SKM-1 (cell line): ENCODE data around the gene CEP170B.
"Not testable (repeated sequence)": the region's sequence is repeated elsewhere in the genome, so short reads cannot be mapped to it uniquely, and the experiment has no call there.

Source experiments
- DNase-seq: peaks from one replicate; lab custom pipeline; 2025; ENCODE audit not compliant: unreplicated experiment; lab: John Stamatoyannopoulos, UW

The CEP170B gene

GRCh38 chr14:104903990-104904389, 38.9 kb downstream of the CEP170B start:
- DNase-seq, result no peak

GRCh38 chr14:104904650-104905578, 39.8 kb downstream of the CEP170B start:
- not testable (repeated sequence) for DNase-seq

- not testable (repeated sequence) for DNase-seq
Measured at GRCh38 chr14:104905579-104905933, 40.5 kb downstream of the CEP170B start.

- no peak for DNase-seq
Measured at GRCh38 chr14:104908303-104908702, 43.2 kb downstream of the CEP170B start.

GRCh38 chr14:104912053-104912452, 47.0 kb downstream of the CEP170B start:
- no peak for DNase-seq

GRCh38 chr14:104913435-104913834, 48.4 kb downstream of the CEP170B start:
- DNase-seq, result no peak

- DNase-seq, result no peak
Measured at GRCh38 chr14:104917116-104917515, 52.0 kb downstream of the CEP170B start.

GRCh38 chr14:104917993-104918392, 52.9 kb downstream of the CEP170B start:
- no peak for DNase-seq

- not testable (repeated sequence) for DNase-seq
Measured at GRCh38 chr14:104919152-104919992, 54.3 kb downstream of the CEP170B start.

- DNase-seq, result no peak
Measured at GRCh38 chr14:104919993-104920315, 54.9 kb downstream of the CEP170B start.

GRCh38 chr14:104923640-104924420, 58.8 kb downstream of the CEP170B start:
- no peak for DNase-seq

- DNase-seq, result peak; percentile 32
Measured at GRCh38 chr14:104924421-104925213, 59.5 kb downstream of the CEP170B start, which contains the start of gene PLD4. Gene PLD4, plus strand, starts transcription at chr14:104924879. Its CDS starts 2,262 bp downstream, at chr14:104927141.

- DNase-seq, result no peak
Measured at GRCh38 chr14:104925214-104925854, 60.3 kb downstream of the CEP170B start.

GRCh38 chr14:104925855-104926609, 61.0 kb downstream of the CEP170B start:
- no peak for DNase-seq

- peak; percentile 3 for DNase-seq
Measured at GRCh38 chr14:104926619-104927431, 61.8 kb downstream of the CEP170B start.

GRCh38 chr14:104927432-104927816, 62.4 kb downstream of the CEP170B start:
- DNase-seq, result no peak

- DNase-seq, result no peak
Measured at GRCh38 chr14:104927901-104928300, 62.8 kb downstream of the CEP170B start.

GRCh38 chr14:104928391-104929133, 63.5 kb downstream of the CEP170B start:
- no peak for DNase-seq
